Stomach (tissue), 19 donors: ENCODE results near the gene TSPAN17. TPM values are rescaled to one million over a fixed set of nuclear protein-coding genes. Genes with fewer than 3 reads are reported as not detected.
A peak's percentile ranks its signal among the peaks of the same experiment; 100 is the strongest.
"Not testable (repeated sequence)": the region's sequence is repeated elsewhere in the genome, so short reads cannot be mapped to it uniquely, and the experiment has no call there.

Experiments
- DNase-seq, 2 donors: peaks; one replicate each; pipeline versions ENCODE4 v3.0.0 to v3.0.0-alpha.2; 2013 to 2019
- H3K27ac ChIP-seq, 5 donors: fragments of 200-600 bp in 4 of 5; sonication (generic) in 4 of 5; one replicate each; pipeline ENCODE4 v1.5.1; 2013 to 2019; ENCODE audit warnings: mild to moderate bottlenecking in 1 of 5, moderate library complexity in 1 of 5
- H3K27me3 ChIP-seq, 3 donors: fragments of 200-600 bp; sonication (generic); one replicate each; pipeline ENCODE4 v1.5.1; 2017 to 2019; ENCODE audit warnings: mixed run types in 1 of 3
- H3K36me3 ChIP-seq, 4 donors: fragments of 200-600 bp; sonication (generic); 1 replicate in 3 of 4; 2 replicates in 1 of 4; pipeline ENCODE4 v1.5.1; 2016 to 2019
- H3K4me1 ChIP-seq, 4 donors: fragments of 200-600 bp; sonication (generic); one replicate each; pipeline ENCODE4 v1.5.1; 2016 to 2019
- H3K4me3 ChIP-seq, 4 donors: fragments of 200-600 bp; sonication (generic) in 3 of 4; one replicate each; pipeline ENCODE4 v1.5.1; 2016 to 2019; ENCODE audit warnings: mild to moderate bottlenecking in 1 of 4
- H3K9me3 ChIP-seq, 4 donors: fragments of 200-600 bp; sonication (generic); one replicate each; pipeline ENCODE4 v1.5.1; 2016 to 2019
- EP300 ChIP-seq: sonication (generic); formaldehyde crosslinking; IDR thresholded peaks from one replicate; pipeline ENCODE4 v1.6.1; 2017; ENCODE audit warnings: antibody characterized with exemption
- POLR2A ChIP-seq, 4 donors: fragments of 450-650 bp; IDR thresholded peaks; one replicate each; pipeline ENCODE4 v1.6.1; 2016; ENCODE audit warnings: antibody characterized with exemption in 4 of 4, control low read depth in 2 of 4, mild to moderate bottlenecking in 1 of 4, moderate library complexity in 1 of 4
- POLR2AphosphoS5 ChIP-seq, 3 donors: sonication (generic); formaldehyde crosslinking; IDR thresholded peaks; one replicate each; pipeline ENCODE4 v1.6.1; 2016; ENCODE audit warnings: antibody characterized with exemption in 3 of 3
- WGBS, 5 donors: extraction: QIAGEN DNeasy Blood & Tissue Kit in 3 of 5; methylation state at CpG; one replicate each; pipeline versions ENCODE4 v1.1.5 to v1.1.7; 2013 to 2018; 5-methylcytosine and 5-hydroxymethylcytosine counted together
- intact Hi-C: fragments of 100-400 bp; cut with DNase I; formaldehyde crosslinking; loops from one replicate; pipeline ENCODE4 v1.15.1; 2023; ENCODE audit warnings: low total_unique reads
- long read RNA-seq, 10 donors: transcript quantifications; one replicate each; lab custom pipeline, GENCODE V29; 2026
- polyA plus RNA-seq, 3 donors: library from polyadenylated mRNA; stranded (reverse); fragments of 200-250 nt; gene quantifications; one replicate each; pipeline ENCODE4 v1.2.3, GENCODE V29; 2013
- total RNA-seq, 5 donors: library from RNA; depleted of rRNA; stranded (reverse); fragments of >200 nt; gene quantifications; one replicate each; pipeline versions ENCODE4 v1.1.0 to v1.2.3, GENCODE V29; 2014 to 2016
- TF ChIP-seq, protein P1 (sequence below), 7 experiments: fragments of 450-650 bp in 4 of 7; fragments of 200-600 bp in 3 of 7; sonication (generic) in 3 of 7; IDR thresholded peaks; one replicate each; pipeline ENCODE4 v1.5.1; 2016 to 2019; ENCODE audit warnings: antibody characterized with exemption in 7 of 7, control low read depth in 2 of 7, mild to moderate bottlenecking in 1 of 7
- donor health status: healthy with polysubstance abuse.
- donor health status: Bipolar disorder and iron deficiency.
- donor health status: healthy.

TSPAN17 gene
- total RNA-seq (10 to 100 TPM in 3 of 5 donors, 1 to 10 TPM in 2; 2.3 to 79.9 (median 19.0) TPM), polyA plus RNA-seq (10 to 100 TPM; 21.7 to 24.0 (median 21.8) TPM)
- long read RNA-seq, donor 1, partial matches to known transcripts: 0 of 1 reads
- long read RNA-seq, donor 1, other reads (novel, unspliced or antisense): 0 of 1 reads
- long read RNA-seq, donor 2, partial matches to known transcripts: 15 of 19 reads
- long read RNA-seq, donor 2, other reads (novel, unspliced or antisense): 0 of 19 reads
- long read RNA-seq, donor 3, partial matches to known transcripts: 0 of 1 reads
- long read RNA-seq, donor 3, other reads (novel, unspliced or antisense): 0 of 1 reads
- long read RNA-seq, donor 4: 0 reads
- long read RNA-seq, donor 5, partial matches to known transcripts: 0 of 5 reads
- long read RNA-seq, donor 5, other reads (novel, unspliced or antisense): 0 of 5 reads
- long read RNA-seq, donor 6, partial matches to known transcripts: 47 of 52 reads
- long read RNA-seq, donor 6, other reads (novel, unspliced or antisense): 0 of 52 reads
- long read RNA-seq, donor 7, partial matches to known transcripts: 0 of 3 reads
- long read RNA-seq, donor 7, other reads (novel, unspliced or antisense): 0 of 3 reads
- long read RNA-seq, donor 8, partial matches to known transcripts: 12 of 17 reads
- long read RNA-seq, donor 8, other reads (novel, unspliced or antisense): 0 of 17 reads
- long read RNA-seq, donor 9, partial matches to known transcripts: 0 of 4 reads
- long read RNA-seq, donor 9, other reads (novel, unspliced or antisense): 0 of 4 reads
- long read RNA-seq, donor 10: 0 reads

- H3K27me3 ChIP-seq: no peaks in the 10 kb centered on the region
- peak within 1 kb of the TSS; percentile 70 to 82 (median 82) for H3K4me3 ChIP-seq
- WGBS, 5 donors: 0 to 1% (median 0%) methylated on average over 30 to 63 of the region's 63 CpGs
- H3K27ac ChIP-seq: peak within 1 kb of the TSS; percentile 77 to 89 (median 85)
- H3K4me1 ChIP-seq: peaks cover 14 to 46% (median 26%) of the 10 kb centered on the region in 4 donors
- TF ChIP-seq, protein P1, sequence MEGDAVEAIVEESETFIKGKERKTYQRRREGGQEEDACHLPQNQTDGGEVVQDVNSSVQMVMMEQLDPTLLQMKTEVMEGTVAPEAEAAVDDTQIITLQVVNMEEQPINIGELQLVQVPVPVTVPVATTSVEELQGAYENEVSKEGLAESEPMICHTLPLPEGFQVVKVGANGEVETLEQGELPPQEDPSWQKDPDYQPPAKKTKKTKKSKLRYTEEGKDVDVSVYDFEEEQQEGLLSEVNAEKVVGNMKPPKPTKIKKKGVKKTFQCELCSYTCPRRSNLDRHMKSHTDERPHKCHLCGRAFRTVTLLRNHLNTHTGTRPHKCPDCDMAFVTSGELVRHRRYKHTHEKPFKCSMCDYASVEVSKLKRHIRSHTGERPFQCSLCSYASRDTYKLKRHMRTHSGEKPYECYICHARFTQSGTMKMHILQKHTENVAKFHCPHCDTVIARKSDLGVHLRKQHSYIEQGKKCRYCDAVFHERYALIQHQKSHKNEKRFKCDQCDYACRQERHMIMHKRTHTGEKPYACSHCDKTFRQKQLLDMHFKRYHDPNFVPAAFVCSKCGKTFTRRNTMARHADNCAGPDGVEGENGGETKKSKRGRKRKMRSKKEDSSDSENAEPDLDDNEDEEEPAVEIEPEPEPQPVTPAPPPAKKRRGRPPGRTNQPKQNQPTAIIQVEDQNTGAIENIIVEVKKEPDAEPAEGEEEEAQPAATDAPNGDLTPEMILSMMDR (IDR thresholded peaks at IDR 0.05): peak in 2 of 7 experiments; percentile 6 to 19
- TF ChIP-seq POLR2A (IDR thresholded peaks at IDR 0.05): no peak
- TF ChIP-seq POLR2AphosphoS5 (IDR thresholded peaks at IDR 0.05): peak in 2 of 3 donors; percentile 67 to 85
- no peak for TF ChIP-seq EP300
- H3K36me3 ChIP-seq: peaks cover 0 to 2% (median under 1%) of the 10 kb centered on the region in 4 donors
- DNase-seq: peak; percentile 100
- intact Hi-C loops: no loop called here
- H3K9me3 ChIP-seq: no peaks in the 10 kb centered on the region
Observed at GRCh38 chr5:176647030-176647842, at the start of gene TSPAN17. Gene TSPAN17, plus strand, starts transcription at chr5:176647484. Its CDS starts 132 bp downstream, at chr5:176647616.

DNA sequence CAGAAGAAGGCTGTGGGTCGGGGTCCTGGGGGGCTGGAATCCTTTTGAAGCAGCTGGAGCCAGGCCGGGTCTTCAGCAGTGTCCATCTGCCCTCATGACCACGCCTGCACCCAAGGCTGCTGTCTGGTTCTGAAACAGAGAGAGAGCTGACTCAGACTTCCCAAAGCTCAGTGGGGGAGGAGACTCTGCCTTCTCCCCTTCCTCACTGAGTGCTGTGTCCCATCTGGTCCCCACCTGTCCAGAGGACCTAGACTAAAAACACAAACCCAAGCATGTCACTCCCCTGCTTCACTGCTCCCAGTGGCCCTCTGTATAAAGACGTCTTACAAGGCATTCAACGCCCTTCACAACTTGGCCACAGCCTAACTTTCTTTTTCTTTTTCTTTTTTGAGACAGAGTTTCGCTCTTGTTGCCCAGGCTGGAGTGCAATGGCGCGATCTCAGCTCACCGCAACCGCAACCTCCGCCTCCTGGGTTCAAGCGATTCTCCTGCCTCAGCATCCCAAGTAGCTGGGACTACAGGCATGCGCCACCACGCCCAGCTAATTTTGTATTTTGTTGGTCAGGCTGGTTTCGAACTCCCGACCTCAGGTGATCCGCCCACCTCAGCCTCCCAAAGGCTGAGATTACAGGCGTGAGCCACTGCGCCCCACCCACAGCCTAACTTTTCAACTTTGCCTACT is 47.4 kb upstream of the TSPAN17 start:
- WGBS, 5 donors: 78 to 93% (median 87%) methylated on average over 16 to 19 of the region's 19 CpGs
- intact Hi-C loops: not testable (repeated sequence)

DNA sequence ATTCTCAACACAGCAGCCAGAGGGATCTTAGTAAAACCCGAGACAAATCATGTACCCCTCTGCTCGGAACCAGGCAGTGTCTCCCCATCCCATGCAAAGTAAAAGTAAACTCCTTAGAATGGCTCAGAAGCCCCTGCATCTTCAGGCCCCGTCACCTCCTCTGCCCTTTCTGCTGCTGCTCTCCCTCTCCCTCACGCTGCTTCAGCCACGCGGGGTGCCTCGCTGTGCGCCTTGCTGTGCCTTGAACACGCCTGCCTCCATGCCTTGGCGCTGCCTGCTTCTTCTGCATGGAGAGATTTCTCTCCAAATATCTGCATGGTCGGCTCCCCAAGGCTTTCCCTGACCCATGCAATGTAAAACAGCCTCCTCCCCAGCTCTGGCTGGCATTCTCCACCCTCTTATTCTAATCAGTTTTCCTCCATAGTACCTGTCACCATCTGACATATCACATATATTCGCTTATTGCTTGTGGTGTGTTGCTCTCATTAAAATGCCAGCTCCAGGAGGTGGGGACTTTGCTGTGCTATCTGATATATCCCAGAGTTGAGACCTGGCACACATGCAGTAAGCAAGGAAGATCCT is 45.3 kb upstream of the TSPAN17 start:
- WGBS, 5 donors: 60 to 75% (median 71%) methylated on average over 11 to 12 of the region's 12 CpGs
- H3K36me3 ChIP-seq: no peaks in the 10 kb centered on the region
- no peak for DNase-seq
- TF ChIP-seq POLR2A (IDR thresholded peaks at IDR 0.05) (no peak), EP300 (no peak), POLR2AphosphoS5 (IDR thresholded peaks at IDR 0.05) (no peak)
- TF ChIP-seq, protein P1 (IDR thresholded peaks at IDR 0.05): no peak
- peaks cover 4 to 8% (median 6%) of the 10 kb centered on the region in 4 donors for H3K4me1 ChIP-seq
- no peak overlapping the region for H3K27ac ChIP-seq
- H3K4me3 ChIP-seq: no peak overlapping the region
- intact Hi-C loops: no loop called here
- peaks cover 0 to 36% (median 0%) of the 10 kb centered on the region in 3 donors for H3K27me3 ChIP-seq
- no peaks in the 10 kb centered on the region for H3K9me3 ChIP-seq

More for the DNA sequence above, 47.4 kb upstream of the TSPAN17 start:
- H3K9me3 ChIP-seq, DNase-seq, H3K36me3 ChIP-seq, H3K27ac ChIP-seq, H3K4me3 ChIP-seq: not testable (repeated sequence)
- Histone ChIP-seq H3K4me1 (peaks cover 6 to 15% (median 14%) of the 10 kb centered on the region in 4 donors), H3K27me3 (peaks cover 0 to 57% (median 13%) of the 10 kb centered on the region in 3 donors)

DNA sequence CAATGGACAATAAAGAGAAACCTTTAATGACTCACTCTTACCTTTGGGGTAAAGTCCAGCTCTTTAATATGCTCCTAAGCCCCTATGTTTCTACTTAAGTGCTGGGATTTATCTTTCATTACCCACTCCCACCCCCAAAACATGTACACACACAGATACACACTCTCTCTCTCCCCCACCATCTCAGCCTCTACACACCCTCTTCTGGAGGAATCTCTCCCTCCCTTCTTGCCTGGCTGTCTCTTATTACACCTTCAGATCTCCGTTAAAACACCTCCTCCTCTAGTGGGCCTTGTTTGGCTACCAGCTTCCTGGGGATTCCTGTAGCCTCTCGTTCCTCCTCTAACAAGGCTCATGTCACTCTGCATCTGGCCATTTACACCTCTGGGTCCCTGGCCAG is 44.2 kb upstream of the TSPAN17 start:
- intact Hi-C loops: no loop called here
- Histone ChIP-seq H3K27me3 (peaks cover 0 to 27% (median 0%) of the 10 kb centered on the region in 3 donors), H3K27ac (no peak overlapping the region), H3K4me3 (no peak overlapping the region), H3K9me3 (no peaks in the 10 kb centered on the region), H3K4me1 (no peaks in the 10 kb centered on the region), H3K36me3 (no peaks in the 10 kb centered on the region)
- no peak for DNase-seq
- TF ChIP-seq EP300: no peak
- no peak for TF ChIP-seq POLR2AphosphoS5 (IDR thresholded peaks at IDR 0.05)
- TF ChIP-seq POLR2A (IDR thresholded peaks at IDR 0.05): no peak
- TF ChIP-seq, protein P1 (IDR thresholded peaks at IDR 0.05): no peak
- 13 to 32% (median 16%) methylated on average over 2 of the region's 2 CpGs for WGBS, 5 donors
